ENCODE measurements around the gene BRSK1.

- no peak for TF ChIP-seq CTCF (IDR thresholded peaks at IDR 0.05)
- no peak for TF ChIP-seq EZH2 (IDR thresholded peaks at IDR 0.05)
- no peak for TF ChIP-seq EZH2phosphoT487 (IDR thresholded peaks at IDR 0.05)
These were observed 32.8 kb downstream of the BRSK1 start for GRCh38 chr19:55316646-55317045.

All from neural progenitor cell (in vitro differentiated cells).